HUES48 (cell line): ENCODE measurements around the gene DMGDH.

Experiments used
- H3K27ac ChIP-seq: one replicate; pipeline ENCODE4 v1.7.0; 2013; ENCODE audit warnings: low read depth, low read length, inconsistent platforms
- H3K27me3 ChIP-seq: 2 replicates; pipeline ENCODE4 v1.6.1; 2013; ENCODE audit warnings: mild to moderate bottlenecking, low read length; ENCODE audit not compliant: control insufficient read depth, insufficient read depth
- H3K36me3 ChIP-seq: 2 replicates; pipeline ENCODE4 v1.6.1; 2013; ENCODE audit warnings: low read length; ENCODE audit not compliant: control insufficient read depth, insufficient read depth
- H3K4me1 ChIP-seq: 2 replicates; pipeline ENCODE4 v1.6.1; 2013; ENCODE audit warnings: mild to moderate bottlenecking, low read length; ENCODE audit not compliant: control insufficient read depth, insufficient read depth
- H3K4me3 ChIP-seq: 2 replicates; pipeline ENCODE4 v1.5.1; 2013; ENCODE audit warnings: mild to moderate bottlenecking, low read depth, low read length
- H3K9ac ChIP-seq: 2 replicates; pipeline ENCODE4 v1.6.1; 2013; ENCODE audit warnings: mild to moderate bottlenecking, low read depth, low read length, moderate library complexity
- H3K9me3 ChIP-seq: 2 replicates; pipeline ENCODE4 v1.6.1; 2013; ENCODE audit warnings: low read length; ENCODE audit not compliant: control insufficient read depth, insufficient read depth

The DMGDH gene

GRCh38 chr5:79069488-79070349, at the start of gene DMGDH, which contains the start of gene BHMT2:
TSS of gene DMGDH (minus strand) at chr5:79069674. CDS start at chr5:79069620, 54 bp downstream.
TSS of gene BHMT2 (plus strand) at chr5:79069767. CDS start at chr5:79069783, 16 bp downstream.
- Histone ChIP-seq H3K9ac (no peak within 1 kb of the TSS), H3K27me3 (no peaks in the 10 kb centered on the region), H3K36me3 (no peaks in the 10 kb centered on the region), H3K4me1 (no peaks in the 10 kb centered on the region), H3K9me3 (no peaks in the 10 kb centered on the region; the same call in 1 of the 2 replicates), H3K27ac (no peak within 1 kb of the TSS), H3K4me3 (no peak within 1 kb of the TSS)

DNA sequence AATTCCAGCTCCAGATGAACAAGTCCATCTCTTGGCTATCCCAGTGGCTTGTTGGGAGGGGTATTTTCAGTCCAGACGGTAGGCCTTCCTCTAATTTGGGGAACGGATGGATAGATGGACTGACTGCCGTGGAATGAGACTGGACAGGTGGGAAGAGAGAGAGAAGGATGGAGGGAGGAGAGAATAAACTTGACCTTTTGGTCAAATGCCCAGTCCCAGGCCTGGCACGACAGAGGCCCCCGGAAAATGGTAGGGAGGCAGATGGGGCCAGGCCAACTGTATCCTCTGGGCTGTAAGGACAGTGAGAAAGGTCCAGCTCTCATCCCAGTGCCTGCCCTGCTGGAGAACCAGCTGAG, 43.2 kb upstream of the DMGDH start:
- Histone ChIP-seq H3K27ac (no peak overlapping the region), H3K4me3 (peak overlapping the region; percentile 70; the same call in 1 of the 2 replicates), H3K36me3 (no peaks in the 10 kb centered on the region), H3K27me3 (peaks cover 47% of the 10 kb centered on the region), H3K4me1 (no peaks in the 10 kb centered on the region; the same call in 1 of the 2 replicates), H3K9me3 (no peaks in the 10 kb centered on the region), H3K9ac (no peak overlapping the region)

GRCh38 chr5:79111960-79112702, 42.7 kb upstream of the DMGDH start:
- Histone ChIP-seq H3K27ac (no peak overlapping the region), H3K4me1 (no peaks in the 10 kb centered on the region; the same call in 1 of the 2 replicates), H3K27me3 (peaks cover 47% of the 10 kb centered on the region), H3K9me3 (no peaks in the 10 kb centered on the region), H3K9ac (no peak overlapping the region), H3K36me3 (no peaks in the 10 kb centered on the region), H3K4me3 (peak overlapping the region; percentile 70)

- Histone ChIP-seq H3K4me1 (no peaks in the 10 kb centered on the region; the same call in 1 of the 2 replicates), H3K9me3 (no peaks in the 10 kb centered on the region), H3K27me3 (peaks cover 47% of the 10 kb centered on the region), H3K27ac (no peak within 1 kb of the TSS), H3K36me3 (no peaks in the 10 kb centered on the region), H3K4me3 (peak within 1 kb of the TSS; percentile 70), H3K9ac (no peak within 1 kb of the TSS)
These were observed 42.0 kb upstream of the DMGDH start, which contains the start of gene BHMT for GRCh38 chr5:79111387-79111959. TSS of gene BHMT (plus strand) at chr5:79111809. CDS start at chr5:79111886, 77 bp downstream.

DNA sequence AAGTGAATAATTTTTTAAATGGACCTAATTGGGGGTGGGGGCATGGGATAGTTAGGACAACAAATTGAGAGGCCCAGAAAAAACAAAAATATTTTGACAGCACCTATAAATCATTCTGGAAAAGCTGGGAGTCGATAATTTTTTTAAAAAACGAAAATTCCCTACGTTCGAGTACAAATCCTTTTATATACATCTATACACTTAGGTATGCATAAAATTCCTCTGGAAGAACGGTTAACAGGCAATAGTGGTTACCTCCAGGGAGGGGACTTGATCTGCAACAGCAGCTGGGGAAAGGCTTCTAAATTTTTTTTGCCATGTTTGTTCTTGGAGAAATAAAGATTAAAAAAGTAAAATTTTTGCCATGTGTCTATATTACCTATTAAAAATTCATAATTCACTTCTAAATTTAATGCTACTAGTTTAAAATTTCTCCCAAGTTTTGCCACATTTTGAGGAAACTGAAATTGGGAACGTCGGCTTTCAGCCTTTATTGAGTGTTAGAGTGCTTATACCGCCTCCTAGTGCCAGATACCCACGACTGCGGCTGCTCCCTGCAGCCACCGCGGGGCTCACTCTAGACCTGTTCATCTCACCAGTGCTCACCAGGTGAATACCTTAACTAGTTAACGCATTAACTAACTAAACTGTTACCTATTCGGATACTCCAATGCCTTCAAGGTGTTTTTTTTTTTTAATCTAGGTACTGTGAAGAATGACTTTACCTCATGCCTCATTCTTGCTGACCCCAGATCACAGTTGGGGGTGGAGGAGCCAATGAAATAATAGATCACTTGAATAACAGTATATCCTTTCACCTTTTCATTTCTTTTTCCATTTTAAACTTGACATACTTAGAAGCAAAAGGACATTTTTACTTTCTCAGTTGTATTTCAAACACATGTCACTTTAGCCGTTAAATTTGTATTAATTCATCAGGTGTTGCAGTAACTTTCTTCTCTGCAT, 40.3 kb upstream of the DMGDH start:
- Histone ChIP-seq H3K36me3 (no peaks in the 10 kb centered on the region), H3K27ac (no peak overlapping the region), H3K4me3 (no peak overlapping the region), H3K27me3 (peaks cover 45% of the 10 kb centered on the region), H3K4me1 (no peaks in the 10 kb centered on the region; the same call in 1 of the 2 replicates), H3K9ac (no peak overlapping the region), H3K9me3 (no peaks in the 10 kb centered on the region)

- no peaks in the 10 kb centered on the region; the same call in 1 of the 2 replicates for H3K4me1 ChIP-seq
- peaks cover 36% of the 10 kb centered on the region for H3K27me3 ChIP-seq
- no peaks in the 10 kb centered on the region for H3K36me3 ChIP-seq
- H3K4me3 ChIP-seq = no peak overlapping the region
- H3K9me3 ChIP-seq = no peaks in the 10 kb centered on the region
- H3K9ac ChIP-seq = no peak overlapping the region
- no peak overlapping the region for H3K27ac ChIP-seq
These were observed 39.3 kb upstream of the DMGDH start for GRCh38 chr5:79108792-79109191.

DNA sequence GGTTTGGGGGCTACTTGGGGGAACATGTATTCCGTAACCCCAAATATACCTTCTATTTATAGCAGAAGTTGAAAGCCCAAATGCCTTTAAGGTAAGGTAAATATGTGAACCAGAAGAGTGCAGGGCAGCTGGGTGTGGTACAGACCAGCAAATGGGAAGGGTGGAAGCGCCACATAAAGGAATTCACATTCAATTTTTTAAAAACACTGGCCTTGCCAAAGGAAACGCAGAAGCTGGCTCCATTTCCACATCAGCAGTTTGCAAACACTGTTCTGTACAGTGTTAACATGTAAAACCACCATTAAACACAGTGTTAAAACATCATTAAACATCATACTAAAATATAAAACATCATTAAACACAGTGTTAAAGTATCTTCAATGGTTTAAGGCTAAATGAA, 38.6 kb upstream of the DMGDH start:
- H3K4me3 ChIP-seq = no peak overlapping the region
- no peaks in the 10 kb centered on the region for H3K36me3 ChIP-seq
- no peak overlapping the region for H3K9ac ChIP-seq
- no peaks in the 10 kb centered on the region; the same call in 1 of the 2 replicates for H3K4me1 ChIP-seq
- peaks cover 29% of the 10 kb centered on the region for H3K27me3 ChIP-seq
- no peak overlapping the region for H3K27ac ChIP-seq
- no peaks in the 10 kb centered on the region for H3K9me3 ChIP-seq

DNA sequence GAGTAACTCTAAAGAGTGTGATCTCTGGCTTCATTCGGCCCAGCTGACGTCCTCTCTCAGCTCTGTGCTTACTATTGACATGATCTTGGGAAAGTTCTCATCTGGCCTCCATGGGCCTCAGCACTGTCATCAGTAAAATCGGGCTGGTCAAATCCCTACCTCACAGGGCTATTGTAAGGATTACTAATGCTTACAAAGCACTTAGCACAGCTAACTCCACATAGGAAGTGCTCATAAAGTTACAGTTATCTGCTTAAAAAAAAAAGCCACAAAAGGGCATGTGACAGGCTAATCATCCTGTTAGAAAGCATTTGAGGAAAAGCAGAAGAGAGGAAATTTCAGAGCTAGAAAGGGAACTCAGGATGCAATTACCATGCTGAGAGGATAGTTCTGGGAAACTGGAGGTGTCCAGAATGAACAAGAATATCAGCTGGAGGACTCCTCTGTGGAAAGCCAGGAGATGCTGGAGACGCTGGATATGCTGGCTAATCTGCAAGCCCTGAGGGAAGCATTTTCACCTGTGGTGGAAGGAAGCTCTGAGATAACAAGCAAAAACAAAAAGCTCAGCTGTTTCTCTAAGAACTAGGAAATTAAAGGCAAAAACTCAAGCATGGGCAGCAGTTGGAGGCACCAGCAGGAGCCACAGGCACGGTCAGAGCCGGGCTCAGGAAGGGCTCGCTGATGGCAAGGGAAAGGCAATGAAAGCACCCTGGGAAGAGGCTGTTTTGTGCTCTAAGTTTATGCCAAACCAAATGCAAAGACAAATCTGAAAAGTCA, 37.7 kb upstream of the DMGDH start:
- Histone ChIP-seq H3K36me3 (no peaks in the 10 kb centered on the region), H3K9ac (no peak overlapping the region), H3K9me3 (peaks cover 2% of the 10 kb centered on the region; the same call in 1 of the 2 replicates), H3K4me3 (no peak overlapping the region), H3K4me1 (no peaks in the 10 kb centered on the region; the same call in 1 of the 2 replicates), H3K27me3 (peaks cover 21% of the 10 kb centered on the region), H3K27ac (no peak overlapping the region)

DNA sequence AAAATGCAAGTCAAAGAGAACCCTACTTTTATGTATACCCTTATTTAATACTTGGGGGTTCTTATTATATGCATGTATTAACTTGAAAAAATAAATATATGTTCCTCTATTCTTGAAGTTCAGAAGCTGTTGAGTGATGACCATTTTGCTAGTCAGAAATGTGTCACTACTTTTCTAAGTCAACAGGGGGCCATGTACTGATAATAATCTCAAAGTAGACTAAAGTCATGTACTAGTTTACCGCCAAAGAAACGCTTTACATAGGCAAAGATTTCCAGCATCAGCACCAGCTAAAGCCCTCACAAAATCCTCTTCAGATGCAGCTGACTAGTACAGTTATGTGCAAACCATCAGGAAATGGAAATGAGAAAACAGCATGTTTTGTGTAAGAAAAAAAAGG, 36.4 kb upstream of the DMGDH start:
- Histone ChIP-seq H3K9ac (no peak overlapping the region), H3K4me1 (no peaks in the 10 kb centered on the region), H3K4me3 (no peak overlapping the region), H3K27ac (no peak overlapping the region), H3K27me3 (peaks cover 7% of the 10 kb centered on the region), H3K36me3 (no peaks in the 10 kb centered on the region), H3K9me3 (peaks cover 9% of the 10 kb centered on the region)
